HG03378 (cell line): ENCODE results near the gene CATSPERD.

Source experiments
- ATAC-seq: cut with Tn5 transposase; IDR thresholded peaks from one replicate; pipeline ENCODE4 v1.9.1; 2021; ENCODE audit warnings: mild to moderate bottlenecking, moderate library complexity; ENCODE audit not compliant: unreplicated experiment

The CATSPERD gene

DNA sequence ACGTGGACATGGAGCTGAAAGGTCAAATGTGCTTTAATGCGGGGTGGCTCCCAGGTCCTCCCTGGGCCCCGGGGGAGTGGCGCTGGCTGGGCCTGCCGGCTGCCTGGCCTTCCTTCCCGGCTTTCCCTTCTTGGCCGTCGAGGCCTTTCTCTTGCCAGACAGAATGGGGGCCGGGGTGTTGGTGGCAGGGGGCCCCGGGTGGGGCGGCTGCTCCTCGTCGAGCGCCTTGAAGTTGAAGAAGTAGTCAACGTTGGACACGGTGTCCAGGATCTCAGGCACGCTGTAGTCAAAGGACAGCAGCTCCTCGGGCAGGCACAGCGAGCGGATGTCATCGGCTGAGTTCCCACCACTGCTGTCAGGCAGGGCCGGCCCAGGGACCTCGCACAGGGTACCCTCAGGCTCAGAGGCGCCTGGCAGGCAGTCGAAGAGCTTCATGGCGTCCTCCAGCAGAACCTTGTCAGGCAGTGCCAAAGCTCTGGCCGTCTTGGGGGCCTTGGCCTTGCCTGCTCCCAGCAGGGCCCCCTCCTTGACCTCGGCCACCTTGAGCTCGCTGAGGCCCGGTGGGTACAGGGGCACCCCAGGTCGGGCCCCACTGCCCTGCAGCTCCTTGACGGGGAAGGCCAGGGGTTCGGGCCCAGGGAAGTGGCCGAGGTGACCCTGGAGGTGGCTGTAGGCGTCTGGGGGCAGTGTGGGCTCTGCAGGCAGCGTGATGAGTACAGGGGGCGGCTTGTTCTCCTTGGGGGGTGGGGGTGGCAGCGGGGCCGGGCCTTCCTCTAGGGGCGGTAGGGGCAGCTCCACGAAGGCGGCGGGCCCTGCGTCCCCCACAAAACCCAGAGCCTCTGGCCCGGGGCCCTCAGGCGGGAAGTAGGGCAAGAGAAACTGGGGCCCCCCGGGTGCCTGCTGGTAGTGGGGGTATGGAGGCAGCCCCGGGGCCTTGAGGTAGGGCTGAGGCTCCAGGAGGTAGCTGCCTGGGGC is 62.8 kb downstream of the CATSPERD start:
- no peak for ATAC-seq

GRCh38 chr19:5784581-5785147 is 64.2 kb downstream of the CATSPERD start, which contains the start of gene PRR22:
PRR22 (minus strand) TSS chr19:5784746; CDS start chr19:5784660, 86 bp downstream.
- no peak for ATAC-seq

DNA sequence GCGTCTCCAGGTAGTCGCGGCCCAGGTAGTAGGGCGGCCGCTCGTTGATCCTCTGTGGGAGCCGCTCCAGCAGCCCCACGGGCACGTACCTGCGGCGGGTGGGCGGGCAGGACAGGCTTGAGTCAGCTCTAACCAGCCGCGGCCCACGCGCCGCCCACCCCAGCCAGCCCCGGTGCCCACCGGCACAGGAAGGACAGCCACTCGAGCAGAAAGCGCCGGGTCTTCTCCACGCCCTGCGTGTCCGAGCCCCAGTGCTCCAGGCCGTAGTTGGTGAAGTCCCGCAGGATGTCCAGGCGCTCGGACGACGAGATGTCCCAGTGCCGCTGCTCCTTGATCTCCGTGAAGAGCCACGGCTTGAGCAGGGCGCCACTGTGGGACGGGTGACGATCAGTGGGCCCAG is 65.0 kb downstream of the CATSPERD start:
- ATAC-seq = no peak

- no peak for ATAC-seq
Observed at GRCh38 chr19:5786593-5787408, 66.4 kb downstream of the CATSPERD start.

- ATAC-seq = no peak
Observed at GRCh38 chr19:5787409-5788182, 67.2 kb downstream of the CATSPERD start.

- no peak for ATAC-seq
Observed at GRCh38 chr19:5788422-5788821, 68.0 kb downstream of the CATSPERD start.

- no peak for ATAC-seq
Observed at GRCh38 chr19:5789351-5789761, 68.9 kb downstream of the CATSPERD start.

GRCh38 chr19:5789886-5790558 is 69.6 kb downstream of the CATSPERD start:
- no peak for ATAC-seq

DNA sequence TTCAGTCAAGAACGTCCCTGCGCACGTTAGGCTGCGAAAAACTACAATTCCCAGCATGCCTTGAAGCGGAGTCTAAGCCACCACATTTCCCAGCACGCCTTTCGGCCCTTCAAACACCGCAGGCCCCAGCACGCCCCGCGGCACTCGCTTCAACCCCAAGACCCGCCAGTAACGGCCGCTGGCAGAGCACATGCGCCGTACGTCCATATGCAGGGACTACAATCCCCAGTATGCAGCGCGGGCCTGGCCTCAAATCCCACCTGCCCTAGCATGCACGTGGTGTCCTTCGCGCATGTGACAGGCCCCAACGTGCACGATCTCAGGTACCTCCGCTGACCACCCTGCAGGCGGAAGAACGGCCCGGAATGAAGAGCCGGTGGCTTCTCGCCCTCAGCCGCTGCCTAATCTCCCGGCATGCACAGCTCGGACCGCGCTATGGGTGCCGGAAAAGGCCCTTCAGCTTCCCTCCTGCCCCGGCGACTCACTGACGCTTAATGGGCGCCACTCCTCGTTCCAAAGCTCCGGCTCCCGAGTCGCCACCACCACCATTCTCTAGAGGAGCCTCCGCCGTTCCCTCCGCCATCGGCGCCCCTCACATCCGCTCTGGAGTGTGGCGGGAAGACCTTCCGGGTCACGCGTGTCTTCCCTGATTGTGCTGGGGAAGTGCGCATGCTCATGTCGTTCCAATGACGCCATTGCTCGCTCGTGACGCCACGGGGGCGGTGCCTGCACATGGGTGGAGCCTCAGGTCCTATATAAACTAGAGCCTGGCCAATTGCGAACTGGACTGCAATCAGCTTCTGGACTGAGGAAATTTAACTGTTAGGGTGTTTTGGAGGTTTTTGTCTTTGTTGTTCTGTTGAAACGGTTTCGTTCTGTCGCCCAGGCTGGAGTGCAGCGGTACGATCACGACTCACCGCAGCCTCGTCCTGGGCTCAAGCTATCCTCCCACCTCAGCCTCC is 70.4 kb downstream of the CATSPERD start, which contains the start of gene DUS3L:
Gene DUS3L (minus strand): TSS at position 605 of the 962 bp plus-strand sequence. CDS start 22 bp downstream, at position 583.
- ATAC-seq = peak; percentile 86

GRCh38 chr19:5792224-5792623 is 71.8 kb downstream of the CATSPERD start:
- ATAC-seq = no peak

DNA sequence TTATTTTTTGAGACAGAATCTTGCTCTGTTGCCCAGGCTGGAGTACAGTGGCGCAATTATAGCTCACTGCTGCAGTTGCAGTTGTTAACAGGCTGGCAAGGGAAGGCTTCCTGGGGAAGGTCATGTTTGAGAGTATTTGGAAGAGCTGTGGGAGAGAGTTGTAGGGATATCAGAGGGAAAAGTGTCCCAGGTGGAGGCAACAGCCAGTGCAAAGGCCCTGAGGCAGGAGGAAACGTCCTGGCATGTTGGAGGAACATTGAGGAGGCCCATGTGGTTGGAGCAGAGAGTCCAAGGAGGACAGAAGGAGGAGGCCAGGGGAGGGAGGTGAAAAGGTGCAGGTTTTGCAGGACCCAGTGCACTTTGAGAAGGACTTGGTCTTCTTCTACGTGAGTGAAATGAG is 72.8 kb downstream of the CATSPERD start:
- no peak for ATAC-seq

DNA sequence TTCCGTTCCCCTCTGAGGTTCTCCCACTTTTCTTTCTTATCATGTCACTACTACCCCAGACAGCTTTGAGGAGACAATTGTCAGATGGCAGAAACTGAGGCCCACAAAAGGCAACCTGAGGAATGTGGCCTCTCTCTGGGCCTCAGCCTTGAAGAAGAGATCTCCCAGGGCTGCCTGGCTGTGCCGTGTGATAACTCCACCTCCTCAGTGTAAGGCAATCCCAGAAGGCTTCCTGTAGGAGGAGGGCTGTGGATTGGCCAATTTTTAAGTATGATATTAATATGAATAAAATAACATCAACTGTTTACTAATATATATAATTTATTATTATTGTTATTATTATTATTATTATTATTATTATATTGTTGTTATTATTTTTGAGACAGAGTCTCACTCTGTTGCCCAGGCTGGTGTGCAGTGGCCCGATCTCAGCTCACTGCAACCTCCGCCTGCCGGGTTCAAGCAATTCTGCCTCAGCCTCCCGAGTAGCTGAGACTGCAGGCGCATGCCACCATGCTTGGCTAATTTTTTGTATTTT is 75.0 kb downstream of the CATSPERD start:
- ATAC-seq = no peak

DNA sequence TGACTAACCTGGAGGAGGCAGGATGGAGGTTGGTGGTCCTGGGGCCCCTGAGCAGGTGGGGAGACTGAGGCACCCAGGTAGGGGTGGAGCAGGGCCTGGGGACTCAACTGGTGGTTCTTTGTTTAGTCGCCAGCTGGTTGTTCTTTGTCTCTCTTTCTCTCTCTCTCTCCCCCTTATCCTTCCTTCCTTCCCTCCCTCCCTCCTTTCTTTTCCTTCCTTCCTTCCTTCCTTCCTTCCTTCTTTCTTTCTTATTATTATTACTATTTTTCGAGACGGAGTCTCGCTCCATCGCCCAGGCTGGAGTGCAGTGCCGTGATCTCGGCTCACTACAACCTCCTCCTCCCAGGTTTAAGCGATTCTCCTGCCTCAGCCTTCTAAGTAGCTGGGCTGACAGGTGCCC is 77.8 kb downstream of the CATSPERD start:
- ATAC-seq = no peak

DNA sequence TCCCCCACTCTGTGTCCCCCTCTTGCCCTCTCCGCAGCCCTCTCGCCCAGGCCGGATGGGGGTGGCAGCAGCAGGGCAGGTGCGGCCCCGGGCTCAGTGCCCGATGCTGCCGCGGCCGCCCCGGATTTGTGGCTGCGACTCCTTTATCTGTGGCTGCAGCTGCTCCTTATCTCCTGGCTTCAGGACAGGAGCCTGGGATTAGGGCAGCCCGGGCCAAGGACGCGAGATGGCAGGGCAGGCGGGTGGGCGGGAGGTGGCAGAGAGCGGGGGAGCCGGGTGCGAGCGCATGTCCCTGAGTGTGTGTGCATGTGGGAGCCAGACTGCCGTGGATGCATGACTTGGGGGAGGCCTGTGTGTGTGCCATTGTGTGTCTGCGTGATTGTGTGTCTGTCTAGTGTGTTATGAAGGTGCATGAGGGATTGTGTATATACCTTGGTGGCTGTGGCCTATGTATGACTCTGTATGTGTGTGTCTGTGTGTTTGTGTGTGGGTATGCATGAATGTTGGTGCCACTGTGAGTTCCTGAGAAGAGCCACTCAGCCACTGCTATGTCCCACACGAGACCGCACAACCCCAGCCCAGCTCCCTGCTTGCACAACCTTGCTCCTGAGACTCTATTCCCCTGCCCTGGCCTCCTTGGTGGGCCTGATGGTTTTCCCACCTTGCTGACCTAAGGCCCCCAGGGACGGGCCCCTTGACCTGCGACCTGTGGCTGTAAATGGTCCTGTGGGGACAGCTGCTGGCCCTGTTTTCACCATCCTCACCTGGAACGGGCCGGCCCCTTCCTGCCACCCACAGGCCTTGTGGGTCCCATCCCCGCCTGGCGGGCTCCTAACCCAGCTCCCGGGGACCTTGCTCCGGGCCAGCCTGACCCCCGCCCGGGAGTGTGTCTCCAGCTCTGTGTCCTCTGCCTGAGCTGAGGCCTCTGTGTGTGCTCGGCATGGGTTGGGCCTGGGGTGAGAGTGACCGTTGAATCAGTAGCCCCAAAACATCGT is 79.1 kb downstream of the CATSPERD start:
- ATAC-seq = no peak

DNA sequence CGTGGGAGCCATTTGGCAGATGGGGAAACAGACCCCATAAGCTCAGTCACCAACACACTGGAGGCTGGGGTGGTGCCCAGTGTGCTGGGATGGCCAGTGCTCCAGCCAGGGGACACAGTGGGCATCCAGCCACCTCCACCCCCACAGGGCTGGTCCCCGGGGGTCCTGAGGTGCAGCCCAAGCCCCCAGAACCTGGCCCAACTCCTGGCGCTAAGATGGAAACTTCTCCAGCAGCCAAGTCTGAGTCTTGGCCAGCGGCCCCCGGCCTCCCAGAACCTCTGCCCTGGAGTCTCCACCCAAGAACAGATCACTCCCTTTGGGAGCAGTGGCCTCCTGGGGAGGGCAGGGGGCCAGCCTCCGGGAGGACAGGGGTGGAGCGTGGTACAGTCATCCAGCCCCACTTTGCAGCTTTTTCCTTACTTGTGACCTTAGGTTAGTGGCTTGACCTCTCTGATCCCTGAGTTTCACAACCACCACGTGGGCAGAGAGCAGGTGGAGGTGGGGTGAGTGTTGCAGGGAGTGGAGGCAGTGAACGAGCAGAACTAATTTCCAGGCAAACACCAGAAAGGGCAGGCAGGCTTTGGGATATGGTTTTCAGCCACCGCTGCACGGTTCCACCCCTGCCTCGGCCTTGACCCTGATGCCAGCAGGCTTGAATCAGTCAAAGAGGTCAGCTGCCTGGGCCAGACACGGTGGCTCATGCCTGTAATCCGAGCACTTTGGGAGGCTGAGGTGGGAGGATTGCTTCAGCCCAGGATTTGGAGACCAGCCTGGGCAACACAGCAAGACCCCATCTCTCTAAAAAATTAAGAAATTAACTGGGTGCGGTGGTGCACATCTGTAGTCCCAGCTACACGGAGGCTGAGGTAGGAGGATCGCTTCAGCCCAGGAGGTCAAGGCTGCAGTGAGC is 80.2 kb downstream of the CATSPERD start:
- ATAC-seq = no peak
